HG03469 (cell line): ENCODE measurements around the gene OSBP2.

ENCODE experiments used
- ATAC-seq: cut with Tn5 transposase; IDR thresholded peaks from one replicate; pipeline ENCODE4 v1.9.1; 2021; ENCODE audit warnings: mild to moderate bottlenecking, moderate library complexity, moderate number of reproducible peaks; ENCODE audit not compliant: unreplicated experiment

The OSBP2 gene

DNA sequence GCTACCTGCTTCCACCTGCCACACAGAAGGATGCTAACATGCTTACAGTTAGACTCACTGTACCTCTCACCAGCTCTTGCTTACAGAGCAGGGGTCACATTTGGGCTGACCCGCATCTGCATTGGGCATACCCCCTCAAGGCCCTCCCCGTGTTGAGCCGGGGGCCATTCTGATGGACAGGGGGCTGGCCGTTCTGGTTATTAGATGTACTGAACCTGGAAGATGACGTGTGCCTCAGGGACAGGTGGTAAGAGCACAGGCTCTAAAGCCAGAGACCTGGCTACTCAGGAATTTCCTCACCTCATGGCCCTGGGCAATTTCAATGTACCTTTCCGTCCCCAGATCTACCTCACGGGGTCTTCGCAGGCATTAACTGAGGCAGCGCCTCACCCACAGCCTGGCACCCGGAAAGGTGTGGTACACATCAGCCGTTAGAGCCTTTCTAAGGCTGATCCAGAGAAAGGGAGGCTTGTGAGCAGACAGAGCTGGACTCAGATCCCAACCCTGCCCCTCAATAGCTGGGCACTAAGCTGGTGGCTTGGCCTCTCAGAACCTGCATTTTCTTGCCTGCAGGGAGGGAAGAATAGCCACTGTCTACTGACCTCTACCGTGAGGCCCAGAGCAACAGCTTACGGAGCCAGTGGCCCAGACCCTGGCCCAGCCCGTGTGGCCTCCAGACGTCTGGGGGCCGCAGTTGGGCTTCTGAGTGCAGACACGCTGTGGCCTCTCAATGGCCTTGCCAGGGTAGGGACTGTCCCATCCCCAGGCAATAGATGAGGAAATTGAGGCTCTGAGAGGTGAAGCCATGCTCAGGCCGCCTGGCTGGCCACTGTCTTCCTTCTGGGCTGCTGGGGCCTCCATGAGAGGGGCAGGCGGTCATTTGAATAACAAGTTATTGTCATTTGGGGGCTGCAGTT, 173.3 kb downstream of the OSBP2 start:
- ATAC-seq = no peak

DNA sequence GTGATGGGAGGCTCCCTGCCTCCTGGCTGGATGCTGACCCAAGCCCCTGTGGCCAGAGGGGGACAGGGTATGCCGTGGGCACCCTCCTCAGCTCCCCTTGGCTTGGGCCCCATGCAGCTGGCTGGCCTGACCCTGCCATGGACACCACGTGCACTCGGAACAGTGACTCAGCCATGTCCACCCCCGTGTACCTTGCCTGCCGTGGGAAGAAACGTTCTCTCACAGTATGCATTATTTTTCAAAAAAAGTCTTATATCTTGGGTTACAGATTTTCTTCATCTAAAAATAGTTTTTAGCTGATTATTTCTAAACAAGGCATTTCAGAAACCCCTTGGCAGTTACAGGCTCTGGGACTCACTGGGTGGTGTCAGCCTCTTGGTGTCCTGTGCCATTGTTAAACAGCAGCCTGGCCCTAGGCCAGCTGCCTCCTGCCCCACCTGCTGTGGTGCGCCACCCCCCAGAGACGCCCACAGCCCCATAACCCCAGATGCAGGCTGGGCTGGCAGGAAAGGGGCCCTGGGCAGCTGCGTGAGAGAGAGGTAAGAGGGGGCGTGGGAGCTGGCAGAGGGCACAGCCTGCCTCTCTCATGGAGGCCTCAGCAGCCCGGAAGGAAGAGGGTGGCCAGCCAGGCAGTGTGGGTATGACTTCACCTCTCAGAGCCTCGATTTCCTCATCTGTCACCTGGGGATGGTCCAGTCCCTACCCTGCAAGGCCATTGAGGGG, 174.2 kb downstream of the OSBP2 start:
- no peak for ATAC-seq

DNA sequence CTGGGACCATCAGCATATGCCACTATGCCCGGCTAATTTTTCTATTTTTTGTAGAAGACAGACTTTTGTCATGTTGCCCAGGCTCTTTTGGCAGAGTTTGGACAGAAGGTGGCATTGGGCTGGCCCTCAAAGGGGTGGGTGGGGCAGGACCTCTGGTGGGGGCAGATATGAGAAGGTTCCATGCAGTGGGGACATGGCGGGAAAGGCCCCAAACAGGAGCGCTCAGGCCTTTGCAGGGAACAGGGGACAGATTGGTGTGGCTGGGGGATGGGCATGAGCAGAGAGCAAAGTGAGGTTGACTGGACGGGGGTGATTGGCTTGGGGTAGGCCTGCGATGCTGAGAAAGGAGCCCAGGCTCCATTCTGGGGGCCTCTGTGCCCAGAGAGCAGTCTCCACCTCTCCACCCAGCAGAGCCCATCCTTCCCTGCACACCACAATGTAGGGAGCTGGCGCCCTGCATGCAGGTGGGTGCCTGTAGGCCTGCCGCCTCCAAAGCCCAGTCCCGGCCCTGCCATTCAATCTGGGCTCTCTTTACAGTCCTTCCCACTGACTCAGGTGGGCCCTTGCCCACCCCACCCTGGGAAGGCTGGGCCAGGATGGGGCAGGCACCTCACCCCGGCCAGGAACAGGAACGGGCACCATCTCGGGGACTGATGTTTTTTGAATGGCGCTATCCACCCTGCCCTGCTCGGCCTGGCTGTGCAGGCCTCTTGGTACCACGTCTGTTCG, 175.2 kb downstream of the OSBP2 start:
- ATAC-seq = no peak

DNA sequence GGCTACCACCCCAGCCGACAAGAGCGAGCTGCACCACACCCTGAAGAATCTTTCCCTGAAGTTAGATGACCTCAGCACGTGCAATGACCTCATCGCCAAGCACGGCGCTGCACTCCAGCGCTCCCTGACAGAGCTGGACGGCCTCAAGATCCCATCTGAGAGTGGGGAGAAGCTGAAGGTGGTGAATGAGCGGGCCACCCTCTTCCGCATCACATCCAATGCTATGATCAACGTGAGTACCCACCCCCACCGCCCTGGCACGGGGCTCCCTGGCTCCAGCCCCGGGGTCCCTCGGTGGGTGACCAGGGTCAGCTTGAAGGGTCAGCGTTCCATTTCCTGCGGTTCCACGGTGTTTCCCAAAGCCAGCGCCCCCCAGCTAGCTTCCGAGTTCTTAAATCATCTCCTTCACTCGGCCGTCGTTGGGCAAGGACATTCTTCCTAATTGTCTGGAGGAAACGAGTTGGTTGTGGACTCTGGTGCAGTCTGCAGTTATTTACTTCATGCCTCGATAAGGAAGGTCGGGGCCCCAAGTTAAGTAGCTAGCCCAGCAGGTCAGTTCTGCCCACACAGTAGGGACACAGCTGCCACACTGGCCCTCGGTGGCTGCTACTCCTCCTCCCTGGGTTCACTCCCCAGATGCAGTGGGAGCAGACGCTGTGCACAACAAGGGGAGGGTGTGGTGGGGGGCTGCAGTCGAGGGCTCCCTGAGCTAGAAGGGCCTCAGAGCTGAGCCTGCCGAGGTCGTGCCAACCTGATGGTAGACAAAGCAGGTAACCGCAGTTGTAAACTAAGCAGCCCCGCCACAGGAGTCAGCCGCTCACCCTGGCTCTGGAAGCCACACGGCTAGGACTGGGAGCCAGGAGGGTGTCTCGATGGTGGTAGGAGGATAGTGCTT, 176.0 kb downstream of the OSBP2 start:
- no peak for ATAC-seq

DNA sequence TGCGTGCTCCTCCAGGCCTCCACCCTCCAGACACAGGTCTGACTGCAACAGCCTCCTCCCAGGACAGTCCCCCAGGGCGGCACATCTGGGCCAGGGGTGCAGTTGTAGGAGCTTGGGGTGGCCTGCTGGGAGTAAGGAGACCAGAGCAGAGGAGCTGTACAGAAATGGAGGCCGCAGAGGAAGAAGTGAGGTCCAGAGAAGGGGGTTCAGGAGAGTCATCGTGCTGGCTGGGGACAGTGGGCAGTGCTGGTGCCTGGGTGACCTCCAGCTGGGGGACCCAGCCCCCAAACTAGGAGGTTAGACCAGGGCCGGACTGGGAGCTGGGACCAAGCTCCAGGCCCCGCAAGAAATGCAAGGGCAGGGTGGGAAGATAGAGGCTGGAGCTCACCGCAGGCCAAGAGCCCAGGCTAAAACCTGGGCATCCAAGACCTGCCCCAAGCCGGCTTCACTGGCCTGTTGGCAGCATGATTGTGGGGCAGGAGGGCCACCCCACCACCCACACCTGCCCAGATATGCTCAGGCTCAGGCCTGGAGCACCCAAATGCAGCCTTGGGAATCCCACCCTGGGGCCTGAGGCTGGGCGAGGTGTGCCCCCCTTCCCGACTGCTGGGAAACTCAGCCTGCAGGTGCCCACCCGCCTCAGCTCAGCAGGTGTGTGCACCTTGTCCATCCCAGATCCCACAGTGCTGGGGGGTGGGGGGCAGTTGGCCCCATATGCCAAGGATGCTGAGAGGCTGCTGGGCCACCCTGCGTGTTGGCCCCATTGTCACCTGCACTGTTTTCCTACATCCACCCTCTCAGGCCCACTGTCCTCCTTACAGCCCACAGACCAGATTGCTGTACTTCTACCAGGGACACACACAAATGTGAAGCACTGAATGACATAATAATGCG, 177.0 kb downstream of the OSBP2 start:
- ATAC-seq = no peak

DNA sequence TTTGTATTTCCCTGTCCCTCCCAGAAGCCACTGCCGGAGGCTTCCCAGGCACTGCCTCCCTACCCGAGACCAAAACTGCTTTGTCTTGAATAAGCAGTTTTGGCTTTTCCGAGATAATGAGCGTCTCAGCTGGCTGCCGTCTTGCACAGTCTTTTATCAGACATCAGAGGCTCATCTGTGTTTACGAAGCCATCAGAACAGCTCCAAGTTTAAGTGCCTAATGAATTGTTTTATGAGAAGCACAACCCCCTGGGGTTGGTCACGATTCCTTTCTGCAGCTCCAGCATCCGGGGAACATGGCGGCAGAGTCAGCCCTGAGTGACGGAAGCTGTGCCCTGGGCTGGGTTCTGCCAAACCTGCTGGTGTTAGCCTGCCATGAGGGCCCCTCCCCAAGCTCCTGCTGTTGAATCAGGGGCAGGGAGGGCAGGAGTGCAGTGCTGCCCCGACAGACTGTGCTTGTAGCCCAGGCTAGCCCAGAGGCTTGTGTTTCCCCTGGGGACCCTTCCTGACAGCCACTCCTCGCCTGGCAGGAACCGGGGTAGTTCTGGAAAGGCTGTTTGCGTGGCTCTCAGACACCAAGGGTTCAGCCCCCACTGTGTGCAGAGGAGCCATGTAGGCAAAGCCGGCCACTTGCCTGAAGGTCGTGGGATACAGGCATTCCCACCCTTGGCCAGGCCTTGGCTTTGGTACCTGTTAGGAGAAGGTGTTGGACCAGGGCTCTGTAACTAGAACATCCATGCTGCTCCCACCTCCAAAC, 177.8 kb downstream of the OSBP2 start:
- ATAC-seq = no peak

DNA sequence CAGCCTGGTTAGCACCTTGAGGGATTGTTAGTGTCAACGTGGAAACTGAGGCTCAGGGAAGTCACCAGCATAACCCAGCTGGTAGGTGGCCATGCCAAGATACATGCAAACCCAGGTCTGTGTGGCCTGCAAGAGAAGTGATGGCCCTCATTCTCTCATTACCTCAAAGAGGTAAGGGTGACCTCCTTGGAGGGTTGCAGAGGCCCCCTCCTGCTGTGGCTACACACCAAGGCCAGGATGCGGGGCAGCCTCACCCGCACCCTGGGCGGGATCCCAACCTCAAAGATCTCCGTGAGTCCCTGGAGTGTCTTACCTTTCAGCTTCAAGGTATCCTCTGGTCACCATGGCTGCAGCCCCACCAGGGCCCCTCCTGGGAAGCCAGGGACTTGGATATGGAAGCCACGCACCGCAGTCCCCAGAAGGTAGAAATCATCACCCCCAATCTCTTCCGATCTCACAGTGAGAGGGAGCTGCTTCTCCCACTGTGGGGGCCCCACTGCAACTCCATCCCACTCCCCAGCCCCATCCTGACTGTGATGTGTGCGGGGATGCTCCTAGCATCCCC, 178.5 kb downstream of the OSBP2 start:
- ATAC-seq = no peak

DNA sequence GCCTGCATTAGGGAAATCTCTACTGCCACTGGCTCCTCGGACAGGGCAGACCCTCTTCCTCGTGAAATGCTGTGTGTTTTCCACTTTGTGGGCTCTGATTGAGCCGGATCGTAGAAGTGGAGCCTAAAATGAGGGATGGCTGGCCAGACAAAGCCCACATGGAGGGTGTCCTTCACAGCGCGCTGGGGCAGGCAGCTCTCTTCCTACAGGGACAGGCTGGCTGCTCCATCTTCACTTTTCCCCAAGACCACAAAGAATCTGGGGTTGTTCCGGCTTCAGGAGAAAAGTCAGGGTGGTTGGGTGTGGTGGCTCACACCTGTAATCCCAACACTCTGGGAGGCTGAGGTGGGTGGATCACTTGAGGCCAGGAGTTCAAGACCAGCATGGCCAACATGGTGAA, 179.0 kb downstream of the OSBP2 start:
- no peak for ATAC-seq

DNA sequence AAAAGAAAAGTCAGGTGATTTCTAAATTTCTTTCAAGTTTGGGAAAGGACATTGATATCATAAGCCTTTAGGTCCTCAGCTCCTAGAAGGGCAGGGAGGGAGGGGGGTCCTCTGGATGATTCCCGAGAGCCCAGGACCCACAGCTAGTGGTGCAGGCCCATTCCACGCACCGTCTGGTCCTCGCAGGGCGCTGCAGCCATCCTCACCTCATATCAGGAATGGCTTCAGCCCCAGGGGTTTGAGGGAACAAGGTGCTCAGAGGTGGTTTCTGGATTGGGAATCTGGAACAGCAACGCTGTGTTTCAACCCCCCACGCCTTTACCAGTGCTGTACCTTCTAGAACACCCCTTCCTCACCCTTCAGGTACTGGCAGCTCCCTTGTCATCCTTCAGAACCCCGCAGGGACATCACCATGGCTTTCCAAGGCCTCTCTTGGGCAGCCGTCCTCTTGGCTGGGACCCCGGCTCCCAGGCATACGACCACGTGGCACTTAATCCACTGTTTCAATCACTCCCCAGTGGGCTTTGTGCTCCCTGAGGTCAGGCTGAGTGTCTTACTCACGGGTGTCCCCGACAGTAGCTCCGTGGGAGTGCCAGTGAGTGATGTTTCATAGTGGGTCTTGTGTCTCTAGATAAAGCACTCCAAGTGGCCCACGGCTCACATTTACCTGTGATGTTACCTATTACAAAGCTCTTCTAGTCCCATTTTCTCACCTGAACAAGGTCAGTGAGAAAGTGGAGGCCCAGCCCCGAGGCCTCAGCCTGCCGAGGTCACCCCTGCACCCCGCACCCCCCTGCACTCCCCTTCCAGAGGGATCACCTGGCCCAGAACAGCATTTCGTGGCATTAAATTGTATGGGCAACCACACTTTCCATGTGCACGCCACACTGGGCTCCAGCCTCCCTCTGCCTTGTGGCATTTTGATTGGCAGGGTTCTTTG, 180.0 kb downstream of the OSBP2 start:
- no peak for ATAC-seq

DNA sequence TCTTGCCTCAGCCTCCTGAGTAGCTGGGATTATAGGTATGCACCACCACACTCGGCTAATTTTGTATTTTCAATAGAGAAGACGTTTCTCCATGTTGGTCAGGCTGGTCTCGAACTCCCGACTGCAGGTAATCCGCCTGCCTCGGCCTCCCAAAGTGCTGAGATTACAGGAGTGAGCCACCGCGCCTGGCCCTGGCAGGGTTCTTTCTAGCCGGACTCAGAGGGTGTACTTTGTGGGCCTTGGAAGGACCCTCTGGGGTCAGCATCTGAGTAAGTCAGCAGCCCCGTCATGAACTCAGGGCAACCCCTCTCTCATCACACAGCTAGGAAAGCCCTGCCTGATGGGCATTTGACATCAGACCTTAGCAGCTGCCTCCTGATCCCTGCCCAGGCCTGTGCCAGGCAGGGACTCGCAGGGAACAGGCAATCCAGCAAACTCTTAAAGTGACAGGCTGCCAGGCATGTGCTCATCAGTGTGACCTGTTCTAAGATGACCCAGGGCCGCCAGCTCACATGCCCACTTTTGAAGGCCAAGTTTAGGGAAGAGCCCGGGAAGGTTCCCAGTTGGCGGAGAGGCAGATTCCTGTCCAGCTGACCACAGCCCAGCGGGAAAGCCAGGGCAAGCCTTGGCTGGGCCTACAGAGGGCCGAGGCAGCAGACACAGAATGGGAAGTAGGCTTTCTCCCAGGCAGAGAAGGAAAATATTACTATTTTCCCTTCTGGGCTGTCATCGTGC, 181.0 kb downstream of the OSBP2 start:
- ATAC-seq = no peak

DNA sequence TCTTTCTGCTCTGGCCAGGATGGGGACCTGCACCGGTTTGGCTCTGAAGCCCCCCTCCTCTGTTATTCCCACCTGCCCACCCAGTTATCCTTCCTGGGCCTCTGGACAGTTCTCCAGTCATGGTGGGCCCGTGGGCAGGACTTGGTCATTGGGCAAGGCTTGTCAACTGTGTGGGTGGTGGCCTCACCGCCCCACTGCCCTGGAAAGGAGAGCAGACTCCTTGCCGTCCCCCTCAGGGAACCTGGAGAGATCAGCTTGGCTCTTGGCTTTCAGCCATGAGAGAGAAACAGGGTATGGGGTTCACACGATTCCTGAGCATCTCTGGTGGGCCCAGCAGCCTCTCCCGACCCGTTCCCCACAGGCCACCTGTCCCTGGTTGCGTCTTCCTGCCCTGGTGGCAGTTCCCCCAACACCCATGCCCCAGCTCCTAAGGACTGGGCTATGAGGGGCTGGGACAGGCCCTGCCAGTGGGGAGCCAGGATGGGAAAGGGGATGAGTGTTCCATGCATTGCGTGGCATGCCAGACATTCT, 181.6 kb downstream of the OSBP2 start:
- no peak for ATAC-seq

DNA sequence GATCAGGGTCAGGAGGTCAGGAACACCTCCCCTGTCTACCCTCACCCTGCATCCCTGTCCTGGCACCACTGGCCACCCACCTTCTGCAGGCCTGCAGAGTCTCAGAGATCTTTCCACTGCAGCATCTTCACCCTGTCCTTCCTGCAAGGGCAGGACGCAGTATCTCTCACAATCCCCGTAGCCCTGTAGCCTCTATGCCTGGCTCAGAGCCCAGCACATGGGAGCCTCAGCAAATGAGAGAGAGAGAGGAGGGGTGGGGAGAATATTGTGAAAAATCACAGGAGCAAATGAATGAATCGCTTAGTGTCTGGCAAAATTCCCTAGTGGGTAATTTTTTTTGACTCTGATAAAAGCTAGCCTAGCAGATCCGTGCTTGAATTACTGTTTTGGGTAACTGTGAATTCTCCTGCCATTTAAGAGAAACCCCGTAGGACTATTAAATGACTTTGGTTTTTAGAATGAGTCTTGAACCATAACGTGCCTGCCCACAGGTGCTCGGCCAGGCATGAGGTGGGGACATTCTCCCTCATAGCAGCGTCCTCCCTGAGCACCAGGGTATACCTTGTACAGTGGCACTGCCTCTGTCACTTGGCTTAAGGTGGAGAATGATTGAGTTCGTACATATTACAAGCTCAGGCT, 182.4 kb downstream of the OSBP2 start:
- ATAC-seq = no peak

DNA sequence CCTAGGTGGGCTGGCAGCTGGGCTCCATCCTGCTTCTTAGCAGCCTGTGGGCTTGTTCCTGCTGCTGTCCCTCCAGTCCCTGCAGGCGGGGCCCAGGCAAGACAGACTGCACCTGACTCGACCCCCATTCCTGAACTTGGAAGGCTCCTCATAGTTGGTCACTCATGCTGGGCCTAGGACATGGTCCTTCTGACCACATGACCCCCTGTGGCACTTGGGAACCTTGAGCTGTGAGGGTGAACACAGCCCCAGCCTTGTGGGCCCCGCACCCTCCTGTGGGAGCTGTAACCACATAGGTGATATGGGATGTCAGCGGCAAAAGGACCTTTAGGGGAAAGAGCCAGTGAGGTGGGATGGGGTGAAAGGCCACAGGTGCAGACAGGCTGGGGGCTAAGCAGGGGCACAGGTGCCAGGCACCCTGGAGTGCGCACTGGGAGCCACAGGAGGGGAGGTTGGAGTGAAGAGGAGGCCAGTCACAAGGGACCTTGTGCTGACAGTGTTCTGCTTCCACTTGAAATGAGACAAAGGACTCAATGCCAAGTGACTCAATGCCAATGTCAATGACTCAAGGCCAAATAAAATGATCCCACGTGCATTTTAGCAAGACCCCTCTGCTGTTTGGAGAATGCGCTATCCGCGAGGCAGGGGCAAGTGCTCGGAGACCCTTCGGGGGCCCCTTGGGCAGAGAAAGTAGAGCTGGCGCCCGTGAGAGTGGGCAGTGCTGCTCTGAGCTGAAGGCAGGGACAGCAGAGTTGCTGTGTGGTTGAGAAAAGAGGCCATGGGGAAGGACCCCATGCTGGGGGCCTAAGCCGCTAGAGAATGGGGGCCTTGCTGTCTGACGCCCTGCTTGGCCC, 183.2 kb downstream of the OSBP2 start:
- ATAC-seq = no peak

DNA sequence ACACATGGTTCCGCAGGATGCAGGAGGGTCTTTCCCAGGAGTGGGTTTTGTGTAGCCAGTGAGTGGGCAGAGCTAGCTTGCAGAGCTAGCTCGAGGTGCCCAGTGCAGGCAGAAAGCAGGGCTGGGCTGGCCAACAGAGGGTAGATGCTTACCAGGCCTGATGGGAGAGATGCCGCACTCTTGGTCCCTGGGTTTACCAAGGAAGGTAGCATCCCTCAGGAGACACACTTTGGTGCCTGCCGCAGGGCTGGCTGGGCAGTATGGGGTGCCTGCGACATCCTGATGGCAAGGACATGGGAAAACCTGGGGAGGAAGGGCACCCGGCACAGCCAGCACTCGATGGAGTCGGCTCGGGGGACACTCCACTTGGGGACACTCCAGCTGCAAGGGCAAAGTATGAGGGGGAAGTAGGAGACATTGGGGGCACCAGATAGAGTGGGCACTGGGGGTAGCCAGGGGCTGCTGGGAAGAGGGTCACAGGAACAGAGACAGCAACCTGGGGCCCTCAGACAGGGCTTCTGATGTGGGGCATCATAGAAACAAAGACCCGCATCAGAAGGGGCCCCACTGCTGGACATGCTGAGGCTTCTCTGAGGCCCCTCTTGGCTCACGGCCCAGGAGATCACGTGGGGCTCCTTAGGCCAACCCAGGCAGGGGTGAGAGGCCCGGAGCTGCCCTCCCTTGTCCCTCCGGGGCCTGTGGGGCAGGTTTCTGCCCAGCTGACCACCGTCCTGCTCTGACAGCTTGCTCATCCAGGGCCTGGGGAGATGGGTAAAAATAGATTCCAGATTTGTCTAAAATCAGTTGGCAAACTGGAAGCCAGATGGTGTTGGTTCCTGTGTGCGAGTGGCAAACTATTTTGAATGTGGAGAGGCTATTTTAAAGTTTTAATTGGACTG, 184.1 kb downstream of the OSBP2 start:
- ATAC-seq = no peak
